ENCODE results near the gene REN.
A peak's percentile ranks its signal among the peaks of the same experiment; 100 is the strongest.

Gene REN

DNA sequence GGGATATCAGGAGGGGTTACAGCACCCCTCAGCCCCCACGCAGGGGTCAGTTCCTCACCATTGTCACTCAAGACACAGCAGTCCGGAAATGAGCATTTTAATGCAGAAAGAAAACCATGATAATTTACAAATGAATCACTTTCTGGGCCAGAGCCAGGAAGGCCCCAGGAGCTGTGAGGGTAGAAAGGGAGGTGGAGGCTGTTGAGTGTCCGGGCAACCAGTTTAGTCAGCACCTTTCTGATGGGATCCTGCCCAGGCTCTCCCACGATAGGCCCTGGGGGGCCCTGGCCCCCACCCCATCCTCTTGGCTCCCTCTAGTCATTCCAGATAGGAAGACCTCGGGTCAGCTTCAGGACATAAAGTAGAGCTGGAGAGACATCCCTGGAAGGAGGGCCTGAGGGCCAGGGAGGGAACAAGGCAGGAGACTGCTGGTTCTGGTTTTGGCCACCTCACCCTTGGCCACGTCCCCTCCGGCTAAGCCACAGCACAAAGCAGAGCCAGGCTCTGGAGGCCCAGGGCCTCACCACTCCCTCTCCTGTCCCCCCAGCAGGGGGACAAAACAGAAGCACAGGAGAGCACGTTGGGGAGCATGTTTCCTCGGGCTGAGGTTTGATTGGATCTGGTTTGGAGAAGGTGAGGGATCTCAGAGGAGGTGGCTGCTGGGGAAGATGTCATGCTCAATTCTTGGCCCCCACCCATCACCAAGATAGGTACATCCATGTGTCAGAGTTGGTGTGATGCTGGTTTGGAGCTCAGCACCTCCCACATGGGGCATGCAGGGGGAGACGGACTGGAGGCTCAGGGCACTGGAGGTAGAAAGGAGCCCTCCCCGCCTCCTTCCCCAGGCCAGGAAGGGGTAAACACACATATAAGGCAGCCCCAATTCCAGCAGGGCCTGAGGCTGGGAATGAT, 34.9 kb downstream of the REN start:
- no peak for DNase-seq

DNA sequence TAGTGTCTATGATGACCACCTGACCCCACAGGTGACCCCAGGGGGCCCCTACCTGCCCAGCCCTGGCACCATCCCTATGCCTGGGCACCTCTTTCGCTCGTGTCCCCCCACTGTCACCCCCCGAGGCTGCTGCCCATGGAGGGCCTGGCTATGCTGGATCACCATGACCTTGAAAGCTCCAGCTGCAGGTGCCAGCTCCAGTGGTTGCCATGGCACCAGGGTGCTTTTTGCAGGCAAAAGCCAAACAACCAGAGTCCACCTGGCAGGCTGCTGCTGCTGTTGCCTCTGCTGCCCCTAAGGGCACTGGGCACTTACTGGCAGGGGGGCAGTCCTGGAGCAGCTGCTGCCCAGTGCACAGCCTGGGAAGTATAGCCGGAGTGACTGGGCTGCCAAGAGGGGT, 36.0 kb downstream of the REN start:
- no peak for DNase-seq

DNA sequence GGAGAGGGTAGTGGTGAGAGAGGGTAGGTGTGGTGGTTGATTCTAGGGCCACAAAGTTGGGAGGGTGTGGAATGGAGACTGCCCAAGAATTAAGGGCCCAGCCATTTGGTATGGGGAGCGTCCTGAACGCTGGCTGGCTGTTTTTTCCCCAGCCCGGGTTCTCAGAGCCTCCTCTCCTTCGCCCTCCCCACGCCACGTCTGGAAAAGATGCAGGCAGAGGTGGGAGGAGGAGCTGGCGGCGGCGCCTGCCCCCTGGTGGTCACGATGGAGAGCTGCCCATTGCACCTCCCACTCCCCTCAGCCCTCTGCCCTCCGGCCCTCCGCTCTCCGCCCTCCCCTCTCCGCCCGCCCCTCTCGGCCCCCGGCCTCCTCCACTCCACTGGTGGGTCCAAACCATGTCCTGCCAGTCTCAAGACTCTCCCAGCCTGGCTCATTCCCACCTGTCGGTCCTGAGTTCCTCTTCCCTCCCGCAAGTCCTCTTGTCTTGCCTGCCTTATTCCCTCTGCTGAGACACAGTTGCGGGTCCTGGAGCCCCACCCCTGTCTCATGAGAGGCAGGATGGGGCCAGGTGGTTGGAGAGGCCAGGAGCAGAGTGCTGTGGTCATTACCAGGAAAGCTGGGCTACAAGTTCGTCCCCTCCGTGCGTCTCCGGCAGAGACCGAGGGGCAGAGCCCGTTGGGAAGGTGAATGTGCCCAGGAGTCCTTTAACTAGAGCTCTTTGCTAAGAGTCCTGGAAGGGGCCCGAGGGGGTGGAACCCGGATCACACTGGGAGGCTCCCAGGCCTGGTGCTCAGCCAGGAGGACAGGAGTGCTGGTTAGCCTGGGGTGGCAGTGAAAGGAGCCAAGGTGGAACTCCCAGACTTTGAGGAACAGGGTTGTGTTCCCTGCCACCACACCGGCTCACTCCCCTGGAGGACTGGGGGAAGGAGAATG, 36.9 kb downstream of the REN start:
- DNase-seq: peak; percentile 62

DNA sequence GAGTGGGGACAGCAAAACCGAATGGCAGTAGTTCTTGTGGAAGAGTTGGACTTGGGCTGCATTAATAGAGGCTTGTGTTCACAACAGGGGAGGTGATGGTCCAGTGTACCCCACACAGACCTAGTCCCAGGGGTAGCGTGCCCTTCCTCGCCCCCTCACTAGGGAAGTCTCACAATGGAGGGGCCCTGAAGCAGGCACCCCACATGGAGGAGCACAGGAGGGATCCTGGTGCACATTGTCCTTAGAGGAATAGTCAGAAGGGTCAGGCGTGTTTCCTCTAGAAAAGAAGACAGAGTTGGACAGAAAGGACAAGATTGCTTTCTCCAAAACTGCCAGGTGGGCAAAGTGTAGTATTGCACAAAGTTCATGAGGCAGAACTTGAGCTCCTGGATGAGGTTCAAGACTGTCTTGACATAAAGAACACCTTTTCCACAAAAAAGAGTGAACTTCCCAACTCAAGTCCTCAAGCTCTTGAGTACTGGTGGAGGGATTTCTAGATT, 37.6 kb downstream of the REN start:
- DNase-seq: no peak

DNA sequence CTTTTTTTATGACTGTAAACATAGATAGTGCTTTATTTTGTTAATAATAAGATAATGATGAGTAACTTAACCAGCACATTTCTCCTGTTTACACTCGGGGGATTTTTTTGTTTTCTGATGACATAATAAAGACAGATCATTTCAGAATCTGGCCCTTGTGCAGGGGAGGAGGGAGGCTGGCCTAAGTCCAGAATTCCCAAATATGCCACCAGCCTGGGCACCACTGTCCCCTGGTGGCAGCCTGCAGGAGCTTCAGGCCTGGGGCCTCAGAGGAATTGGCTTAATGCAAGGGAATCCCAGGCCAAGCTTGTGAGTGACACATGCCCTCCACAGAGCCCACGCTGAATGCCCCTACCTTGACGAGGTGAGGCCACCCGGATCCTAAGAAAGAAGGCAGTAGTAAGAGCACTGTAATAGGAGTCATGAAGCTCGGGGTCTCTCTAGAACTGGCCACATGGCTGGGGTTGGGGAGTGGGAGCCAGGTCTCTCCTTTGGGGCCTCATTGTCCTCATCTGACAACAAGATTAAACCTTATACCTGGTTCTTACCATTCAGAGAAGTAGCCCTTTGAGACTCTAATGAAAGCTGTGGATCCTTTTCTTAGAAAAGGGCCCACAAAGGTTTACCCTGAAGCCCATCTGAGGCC, 38.4 kb downstream of the REN start:
- DNase-seq: peak; percentile 23

DNA sequence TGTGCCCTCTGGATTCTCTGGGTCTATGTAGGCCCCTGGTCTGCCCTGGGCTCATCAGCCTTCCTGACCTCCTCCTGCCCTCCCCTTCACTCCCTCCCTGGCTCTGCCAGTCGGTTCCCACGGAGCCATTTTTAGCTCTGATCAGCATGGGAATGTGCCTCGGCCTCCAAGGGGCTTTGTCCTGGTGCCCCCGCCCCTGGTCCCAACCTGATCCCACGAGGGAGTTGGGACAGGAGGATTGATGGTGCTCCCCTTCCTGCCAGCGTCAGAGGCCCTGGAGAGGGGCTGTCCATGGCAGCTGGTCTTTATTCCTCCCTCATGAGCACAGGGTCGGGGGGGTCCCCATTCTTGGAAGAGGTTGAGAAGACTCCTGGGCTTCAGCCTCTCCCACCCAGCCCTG, 39.2 kb downstream of the REN start:
- no peak for DNase-seq

DNA sequence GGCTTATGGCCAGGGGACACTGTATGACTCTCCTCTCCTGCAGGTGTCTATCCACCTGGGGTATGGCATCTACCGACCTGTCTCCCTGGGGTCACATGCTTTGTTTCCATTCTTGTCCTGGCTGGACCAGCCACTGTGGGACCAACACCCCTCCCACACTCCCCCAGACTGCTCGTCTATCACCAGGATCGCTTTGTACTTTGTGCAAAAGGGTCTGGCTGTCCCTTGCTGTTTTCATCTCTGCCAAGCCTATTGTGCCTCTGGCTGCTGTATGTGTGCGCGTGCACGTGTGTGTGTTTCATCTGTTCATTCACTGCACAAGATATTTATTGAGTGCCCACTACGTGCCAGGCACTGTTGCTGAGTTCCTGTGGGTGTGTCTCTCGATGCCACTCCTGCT, 39.8 kb downstream of the REN start:
- no peak for DNase-seq

DNA sequence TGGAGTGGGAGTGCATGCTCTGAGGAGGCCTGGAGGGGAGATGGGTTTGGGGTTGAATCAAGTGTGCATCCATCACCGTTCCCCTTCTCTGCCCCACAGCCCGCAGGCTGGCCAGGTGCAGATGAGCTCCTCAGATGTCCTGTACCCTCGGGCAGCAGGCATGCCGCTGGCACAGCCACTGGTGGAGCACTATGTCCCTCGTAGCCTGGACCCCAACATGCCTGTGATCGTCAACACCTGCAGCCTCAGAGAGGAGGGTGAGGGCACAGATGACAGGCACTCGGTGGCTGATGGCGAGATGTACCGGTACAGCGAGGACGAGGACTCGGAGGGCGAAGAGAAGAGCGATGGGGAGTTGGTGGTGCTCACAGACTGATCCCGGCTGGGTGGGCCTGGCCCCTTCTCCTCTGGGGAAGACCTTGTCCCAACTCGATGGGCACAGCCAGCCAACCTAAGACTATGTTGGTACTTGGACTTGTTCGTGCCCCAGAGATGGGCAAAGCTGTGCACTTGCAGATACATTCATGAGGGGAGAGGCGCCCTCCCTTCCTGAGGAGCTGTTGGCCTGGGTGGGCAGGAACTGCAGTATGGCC, 40.3 kb downstream of the REN start:
- DNase-seq: no peak

DNA sequence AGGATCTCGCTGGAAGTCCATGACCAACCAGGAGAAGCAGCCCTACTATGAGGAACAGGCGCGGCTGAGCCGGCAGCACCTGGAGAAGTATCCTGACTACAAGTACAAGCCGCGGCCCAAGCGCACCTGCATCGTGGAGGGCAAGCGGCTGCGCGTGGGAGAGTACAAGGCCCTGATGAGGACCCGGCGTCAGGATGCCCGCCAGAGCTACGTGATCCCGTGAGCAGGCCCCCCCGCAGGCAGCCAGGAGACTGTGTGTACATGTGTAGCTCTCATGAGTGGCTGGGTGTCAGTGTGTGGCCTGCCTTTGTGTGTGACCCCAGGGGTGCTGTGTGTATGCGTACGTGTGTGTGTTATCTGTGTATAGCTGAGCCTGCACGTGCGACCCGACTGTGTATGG, 41.5 kb downstream of the REN start:
- no peak for DNase-seq

DNA sequence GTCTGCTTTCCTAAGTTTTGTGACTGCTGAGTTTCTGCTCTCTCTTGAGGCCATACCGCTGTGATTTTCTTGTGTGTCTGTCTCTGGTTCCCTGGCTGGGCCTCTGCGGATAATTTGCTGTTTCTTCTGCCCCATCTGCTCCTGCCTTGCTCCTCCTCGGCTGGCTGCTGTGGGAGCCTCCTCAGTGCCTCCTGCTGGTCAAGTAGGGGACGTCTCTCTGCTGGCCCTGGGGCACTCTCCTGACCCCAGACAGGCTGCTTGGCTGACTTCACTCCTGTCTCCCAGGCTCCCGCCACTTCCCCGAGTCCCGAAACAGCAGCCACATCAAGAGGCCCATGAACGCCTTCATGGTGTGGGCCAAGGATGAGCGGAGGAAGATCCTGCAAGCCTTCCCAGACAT, 42.8 kb downstream of the REN start:
- DNase-seq: no peak

DNA sequence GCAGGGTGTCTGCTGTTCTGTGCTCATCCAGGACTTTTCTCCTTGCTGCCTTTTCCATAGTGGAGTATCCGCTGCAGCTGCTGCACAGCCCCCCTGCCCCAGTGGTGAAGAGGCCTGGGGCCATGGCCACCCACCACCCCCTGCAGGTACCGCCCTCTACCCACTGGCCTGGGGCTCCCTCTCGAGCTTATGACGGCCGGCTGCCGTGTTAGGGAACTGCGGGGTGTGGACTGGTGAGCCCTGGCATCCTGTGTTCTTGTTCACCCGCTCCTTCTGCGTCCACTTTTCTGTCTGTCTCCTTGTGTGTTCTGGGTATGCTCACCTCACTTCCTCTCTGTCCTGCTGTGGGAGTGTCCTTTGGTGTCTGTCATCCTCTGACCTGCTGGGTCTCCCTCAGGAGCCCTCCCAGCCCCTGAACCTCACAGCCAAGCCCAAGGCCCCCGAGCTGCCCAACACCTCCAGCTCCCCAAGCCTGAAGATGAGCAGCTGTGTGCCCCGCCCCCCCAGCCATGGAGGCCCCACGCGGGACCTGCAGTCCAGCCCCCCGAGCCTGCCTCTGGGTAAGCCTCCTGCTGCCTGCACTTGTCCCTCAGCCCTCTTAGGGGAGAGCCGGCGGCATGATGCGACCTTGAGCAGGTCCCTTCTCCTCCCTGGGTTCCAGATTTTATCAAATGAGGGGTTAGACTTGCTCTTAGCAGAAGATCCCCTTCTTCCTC, 44.1 kb downstream of the REN start:
- DNase-seq: no peak

DNA sequence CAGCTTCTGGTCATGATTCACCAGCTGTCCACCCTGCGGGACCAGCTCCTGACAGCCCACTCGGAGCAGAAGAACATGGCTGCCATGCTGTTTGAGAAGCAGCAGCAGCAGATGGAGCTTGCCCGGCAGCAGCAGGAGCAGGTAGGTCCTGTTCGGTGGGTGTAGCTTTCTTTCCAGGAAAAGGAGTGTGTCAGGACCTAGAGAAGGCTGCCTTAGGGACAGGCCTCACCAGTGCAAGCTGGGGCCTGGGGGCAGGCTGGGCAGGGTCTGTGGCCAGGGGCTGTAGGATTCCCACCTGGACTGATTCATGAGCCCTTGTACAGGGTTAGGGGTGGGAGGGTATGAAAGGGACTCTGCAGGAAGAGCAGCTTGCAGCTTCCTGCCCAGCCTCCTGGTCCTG, 49.6 kb downstream of the REN start:
- no peak for DNase-seq

DNA sequence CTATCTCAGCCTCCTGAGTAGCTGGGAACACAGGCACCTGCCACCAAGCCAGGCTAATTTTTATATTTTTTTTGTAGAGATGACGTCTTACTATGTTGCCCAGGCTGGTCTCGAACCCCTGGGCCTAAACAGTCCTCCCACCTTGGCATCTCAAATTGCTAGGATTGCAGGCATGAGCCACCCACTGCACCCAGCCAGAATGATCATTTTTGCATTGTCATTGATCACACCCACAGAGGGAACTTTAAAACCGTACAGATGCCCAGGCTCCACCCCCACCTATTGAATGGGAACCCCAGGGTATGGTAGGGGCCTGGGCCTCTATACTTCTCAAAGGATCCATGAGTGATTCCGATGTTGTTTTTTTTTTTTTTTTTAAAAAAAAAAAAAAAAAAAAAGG, 51.0 kb downstream of the REN start:
- no peak for DNase-seq

DNA sequence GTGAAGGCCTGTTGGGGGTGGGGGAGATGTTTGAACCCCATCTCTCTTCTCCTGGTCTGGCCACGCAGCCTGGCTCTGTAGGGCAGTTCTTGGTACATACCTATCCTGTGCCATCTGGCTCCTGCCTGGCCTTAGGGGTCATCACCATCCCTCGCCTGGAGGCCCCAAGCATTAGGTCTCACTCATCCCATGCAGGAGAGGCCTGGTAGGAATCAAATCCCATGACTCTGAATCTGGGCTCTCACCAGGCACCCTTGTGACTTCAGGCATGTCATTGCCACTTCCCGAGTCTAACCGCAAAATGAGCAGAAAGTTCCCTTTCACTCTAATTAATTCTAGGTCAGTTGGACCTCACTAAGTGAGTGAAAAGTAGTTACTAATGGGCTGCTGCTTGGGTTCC, 51.5 kb downstream of the REN start:
- no peak for DNase-seq

DNA sequence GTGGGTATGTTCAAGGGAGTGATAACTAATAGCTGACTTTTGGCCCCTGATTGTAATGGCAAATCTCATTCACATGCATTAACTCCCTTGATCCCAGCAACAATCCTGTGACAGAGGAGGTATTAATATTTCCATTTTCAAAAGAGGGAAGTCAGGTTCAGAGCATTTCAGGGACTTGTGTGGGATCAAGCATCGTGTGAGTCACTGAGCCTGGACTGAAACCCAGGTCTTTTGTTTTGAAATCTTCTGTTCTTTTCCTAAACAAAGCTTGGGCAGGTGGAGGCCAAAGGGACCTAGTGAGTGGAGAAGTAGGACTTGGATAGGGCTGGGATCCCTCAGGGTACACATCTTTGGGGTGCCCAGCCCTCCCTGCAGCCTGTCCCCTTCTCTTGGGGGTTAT, 52.2 kb downstream of the REN start:
- no peak for DNase-seq

DNA sequence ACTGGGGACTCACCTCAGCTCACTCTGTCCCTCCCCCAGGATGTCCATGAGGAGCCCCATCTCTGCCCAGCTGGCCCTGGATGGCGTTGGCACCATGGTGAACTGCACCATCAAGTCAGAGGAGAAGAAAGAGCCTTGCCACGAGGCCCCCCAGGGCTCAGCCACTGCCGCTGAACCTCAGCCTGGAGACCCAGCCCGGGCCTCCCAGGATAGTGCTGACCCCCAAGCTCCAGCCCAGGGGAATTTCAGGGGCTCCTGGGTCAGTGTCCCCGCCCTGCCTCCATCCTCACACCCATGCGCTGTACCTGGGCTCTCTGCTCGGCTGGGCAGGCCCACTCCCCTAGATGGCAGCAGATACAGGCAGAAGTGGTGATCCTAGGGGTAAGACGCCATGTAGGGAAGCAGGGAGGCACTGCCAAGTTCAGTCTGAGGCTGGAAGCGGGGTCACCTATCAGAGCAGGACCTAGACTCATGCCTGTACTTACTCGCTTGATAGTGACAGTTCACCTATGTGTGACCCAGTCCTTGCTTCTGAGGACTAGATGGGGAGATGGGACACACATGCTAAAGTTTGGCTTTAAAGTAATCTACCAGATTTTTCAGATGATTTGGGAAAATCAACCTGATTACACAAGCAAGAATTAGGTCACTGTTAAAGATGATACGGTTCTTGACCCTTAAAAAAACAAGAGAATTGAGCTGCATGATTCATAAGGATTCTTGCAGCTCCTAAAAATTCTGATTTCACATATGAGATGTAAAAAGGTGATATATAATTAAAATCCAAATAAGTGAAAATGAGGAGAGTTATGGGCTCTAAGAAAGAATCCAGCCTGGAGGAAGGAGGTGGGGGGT, 53.0 kb downstream of the REN start:
- DNase-seq: no peak

DNA sequence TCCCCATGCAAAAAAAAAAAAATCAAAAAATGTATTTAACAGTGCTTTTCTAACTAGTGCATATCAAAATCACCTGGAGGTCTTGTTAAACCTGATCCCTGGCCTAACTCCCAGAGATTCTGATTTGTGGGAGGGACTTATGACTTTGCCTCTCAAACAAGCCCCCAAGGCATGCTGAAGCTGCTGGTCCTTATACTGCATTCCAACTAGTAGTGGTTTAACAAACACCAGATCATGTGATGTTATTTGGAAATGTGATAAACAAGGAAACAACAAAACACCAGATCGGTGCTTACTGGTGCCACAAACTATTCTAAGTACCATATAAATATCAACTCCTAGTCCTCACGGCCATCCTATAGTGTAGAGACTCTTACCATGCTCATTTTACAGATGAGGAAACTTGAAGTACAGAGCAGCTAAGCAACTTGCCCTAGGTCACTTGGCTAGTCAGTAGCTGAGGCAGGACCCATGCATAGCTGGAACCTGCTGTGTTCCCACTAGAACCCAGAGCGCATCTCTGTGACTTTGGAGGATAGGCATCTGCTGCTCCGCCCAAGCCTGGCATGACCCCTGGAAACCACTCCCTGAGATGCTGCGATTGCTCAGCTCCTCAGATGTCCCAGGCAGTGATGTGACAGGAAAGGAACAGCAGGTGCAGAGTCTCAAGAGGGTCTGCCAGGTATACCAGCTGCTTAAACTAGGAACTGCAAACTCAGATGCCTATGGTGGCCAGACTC, 55.1 kb downstream of the REN start:
- DNase-seq: no peak

DNA sequence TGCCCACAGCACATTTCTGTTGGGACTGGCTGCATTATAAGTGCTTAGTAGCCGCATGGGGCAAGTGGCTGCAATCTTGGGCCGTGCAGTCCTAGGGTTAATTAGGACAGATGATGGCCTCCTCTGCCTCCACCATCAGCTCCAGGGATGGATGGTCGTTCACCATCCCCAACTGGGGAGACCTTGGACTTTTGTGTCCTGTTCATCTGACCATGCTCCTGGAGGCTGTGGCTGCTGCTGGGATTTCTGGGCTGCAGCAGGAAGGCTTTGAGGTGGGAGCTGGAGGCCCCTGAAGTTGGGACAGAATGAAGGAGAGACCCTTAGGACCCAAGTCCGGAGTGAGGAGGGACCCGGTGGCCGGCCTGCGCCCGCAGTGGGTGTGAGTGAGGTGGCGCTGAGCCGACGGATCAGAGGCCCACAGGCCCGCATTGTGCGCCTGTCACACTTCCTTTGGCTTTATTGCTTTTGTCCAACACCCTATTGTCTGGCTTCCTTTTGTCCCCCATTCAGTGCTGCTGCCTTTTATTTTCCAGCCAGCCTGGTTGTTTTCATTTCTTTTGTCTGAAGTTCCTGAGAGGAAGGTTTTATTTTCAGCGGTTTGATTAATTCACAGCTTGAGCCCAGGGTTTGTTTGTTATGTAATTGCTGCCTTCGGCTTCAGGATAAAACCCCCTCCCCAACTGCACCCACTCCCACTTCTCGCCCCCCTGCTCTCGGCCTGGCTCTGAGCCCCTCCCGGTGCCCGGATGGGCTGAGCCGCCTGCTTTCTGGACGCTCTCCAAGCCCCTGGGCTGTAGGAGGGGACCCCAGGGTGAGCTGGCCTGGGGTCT, 57.6 kb downstream of the REN start:
- DNase-seq: no peak

DNA sequence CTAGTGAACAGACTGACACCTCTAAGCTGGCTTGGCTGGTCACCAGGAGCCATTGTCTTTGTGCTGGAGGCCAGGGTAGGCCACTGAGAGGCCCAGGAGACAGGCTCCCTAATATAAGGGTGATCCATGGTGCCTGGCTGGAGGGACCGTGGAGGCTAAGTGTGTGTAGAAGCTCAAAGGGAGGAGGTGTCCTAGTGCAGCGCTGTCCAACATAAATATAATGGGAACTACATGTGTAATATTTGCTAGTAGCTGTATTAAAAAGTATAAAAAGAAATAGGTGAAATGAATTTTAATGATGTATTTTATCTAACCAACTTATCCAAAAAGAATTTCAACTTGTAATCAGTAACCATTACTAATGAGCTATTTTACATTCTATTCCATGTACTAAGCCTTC, 58.2 kb downstream of the REN start:
- no peak for DNase-seq

DNA sequence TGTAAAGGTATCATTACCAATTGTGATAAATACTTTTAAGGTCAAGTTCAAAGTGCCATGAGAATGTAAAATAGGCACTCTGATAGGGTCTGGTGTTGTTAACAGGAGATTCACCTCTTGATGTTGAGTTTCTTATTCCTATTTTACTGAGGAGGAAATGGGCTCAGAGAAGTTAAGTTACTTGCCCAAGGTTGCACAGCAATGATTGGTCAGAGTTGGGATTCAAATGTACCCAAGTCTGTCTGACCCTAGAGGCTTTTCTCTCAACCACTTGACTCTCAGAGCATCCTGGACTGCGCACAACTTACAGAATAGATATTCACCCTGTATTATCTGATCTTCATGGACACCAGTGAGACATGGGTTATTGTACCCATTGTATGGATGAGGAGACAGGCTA, 59.3 kb downstream of the REN start:
- no peak for DNase-seq
